Mononuclear cell (primary cell): ENCODE results near the gene NPBWR2. TPM values are rescaled to one million over a fixed set of nuclear protein-coding genes. Genes with fewer than 3 reads are reported as not detected.

Experiments
- H3K27me3 ChIP-seq: 2 replicates; pipeline ENCODE4 v1.6.0; 2011; ENCODE audit warnings: low read length, control low read depth; ENCODE audit not compliant: insufficient read depth
- H3K4me1 ChIP-seq: 2 replicates; pipeline ENCODE4 v1.5.1; 2011; ENCODE audit warnings: mild to moderate bottlenecking, low read length, control low read depth; ENCODE audit not compliant: insufficient read depth
- H3K4me3 ChIP-seq: 2 replicates; pipeline ENCODE4 v1.5.1; 2011; ENCODE audit warnings: mild to moderate bottlenecking, low read length, moderate library complexity
- H3K9me3 ChIP-seq: 2 replicates; pipeline ENCODE4 v1.5.1; 2011; ENCODE audit warnings: low read depth, mild to moderate bottlenecking, control low read depth, low read length
- total RNA-seq: library from RNA; depleted of rRNA; stranded (reverse); fragments of >200 nt; gene quantifications from one replicate; pipeline ENCODE4 v1.2.3, GENCODE V29; 2012

The NPBWR2 gene
- total RNA-seq, 1 donor = not detected

DNA sequence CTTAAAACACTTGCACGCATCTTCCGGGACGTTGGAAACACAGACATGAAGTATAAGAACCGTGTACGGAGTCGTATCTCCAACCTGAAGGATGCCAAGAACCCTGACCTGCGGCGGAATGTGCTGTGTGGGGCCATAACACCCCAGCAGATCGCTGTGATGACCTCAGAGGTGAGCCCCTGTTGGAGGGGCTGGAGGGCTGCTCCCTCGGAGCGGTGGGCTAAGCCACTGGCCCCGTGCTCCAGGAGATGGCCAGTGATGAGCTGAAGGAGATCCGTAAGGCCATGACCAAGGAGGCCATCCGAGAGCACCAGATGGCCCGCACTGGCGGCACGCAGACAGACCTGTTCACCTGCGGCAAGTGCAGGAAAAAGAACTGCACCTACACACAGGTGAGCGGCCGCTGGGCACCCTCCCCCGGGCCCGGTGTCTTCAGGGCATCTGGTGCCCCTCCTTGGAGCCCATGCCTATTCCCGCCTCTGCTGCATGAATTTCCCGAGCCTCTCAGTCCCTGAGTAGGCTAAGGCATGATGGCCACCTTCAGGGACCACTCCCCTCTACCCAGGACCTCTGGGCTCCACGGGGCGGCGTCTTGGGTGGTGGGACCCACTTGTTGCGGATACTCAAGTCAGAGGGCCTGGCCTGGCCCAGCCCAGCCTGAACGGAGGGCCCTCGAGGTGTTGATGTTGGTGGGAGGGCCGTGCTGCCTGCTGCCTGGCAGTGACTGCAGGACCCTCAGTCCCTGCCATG lies 36.9 kb downstream of the NPBWR2 start:
- peaks cover 39% of the 10 kb centered on the region for H3K4me1 ChIP-seq
- H3K27me3 ChIP-seq = no peaks in the 10 kb centered on the region

DNA sequence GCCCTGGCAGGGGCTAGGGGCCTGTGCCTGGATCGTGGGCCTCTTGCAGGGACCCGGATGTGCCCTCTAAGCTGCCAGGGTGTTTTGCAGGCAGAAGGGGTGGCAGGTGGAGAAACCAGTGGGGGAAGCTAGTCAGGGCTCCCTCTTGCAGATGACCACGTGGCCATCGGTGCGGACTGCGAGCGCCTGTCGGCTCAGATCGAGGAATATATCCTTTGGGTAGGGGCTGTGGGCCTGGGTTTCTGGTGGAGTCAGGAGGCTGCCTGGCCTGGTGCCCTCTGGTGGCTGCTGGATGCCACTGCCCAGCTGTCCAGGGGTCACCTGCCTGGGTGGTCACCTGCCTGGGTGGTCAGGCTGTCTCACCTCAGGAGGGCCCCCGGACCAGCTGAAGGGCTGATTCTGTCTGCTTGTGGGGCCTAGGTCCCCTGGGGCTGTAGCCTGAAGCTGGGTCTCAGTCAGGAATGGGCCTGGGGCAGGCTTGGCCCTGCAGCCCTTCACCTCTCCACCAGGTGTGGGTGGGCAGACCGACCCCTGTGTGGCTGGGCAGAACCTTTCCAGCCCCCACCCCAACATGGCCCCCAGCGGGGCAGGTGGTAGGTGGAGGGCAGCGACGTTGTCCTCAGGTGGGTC lies 37.6 kb downstream of the NPBWR2 start:
- Histone ChIP-seq H3K9me3 (no peaks in the 10 kb centered on the region), H3K27me3 (no peaks in the 10 kb centered on the region), H3K4me3 (no peak overlapping the region), H3K4me1 (peaks cover 39% of the 10 kb centered on the region)

More for the DNA sequence above, 36.9 kb downstream of the NPBWR2 start:
- no peaks in the 10 kb centered on the region for H3K9me3 ChIP-seq
- no peak overlapping the region for H3K4me3 ChIP-seq

DNA sequence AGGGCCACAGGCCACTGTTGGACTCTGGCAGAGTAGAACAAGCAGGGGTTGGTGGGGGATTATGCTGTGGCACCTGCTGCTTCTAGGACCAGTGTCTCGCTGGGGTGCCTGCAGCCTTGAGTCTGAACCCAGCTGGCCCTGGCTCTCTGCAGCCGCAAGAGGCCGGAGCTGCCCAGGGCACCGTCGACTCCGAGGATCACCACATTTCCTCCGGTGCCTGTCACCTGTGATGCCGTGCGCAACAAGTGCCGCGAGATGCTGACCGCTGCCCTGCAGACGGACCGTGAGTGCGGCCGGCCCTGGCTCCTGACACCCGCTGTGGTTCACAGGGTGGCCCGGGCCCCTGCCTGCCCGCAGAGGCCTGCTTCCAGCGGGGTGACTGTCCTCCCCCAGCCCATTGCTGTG lies 38.2 kb downstream of the NPBWR2 start:
- Histone ChIP-seq H3K9me3 (no peaks in the 10 kb centered on the region), H3K4me3 (no peak overlapping the region), H3K4me1 (peaks cover 44% of the 10 kb centered on the region), H3K27me3 (no peaks in the 10 kb centered on the region)

DNA sequence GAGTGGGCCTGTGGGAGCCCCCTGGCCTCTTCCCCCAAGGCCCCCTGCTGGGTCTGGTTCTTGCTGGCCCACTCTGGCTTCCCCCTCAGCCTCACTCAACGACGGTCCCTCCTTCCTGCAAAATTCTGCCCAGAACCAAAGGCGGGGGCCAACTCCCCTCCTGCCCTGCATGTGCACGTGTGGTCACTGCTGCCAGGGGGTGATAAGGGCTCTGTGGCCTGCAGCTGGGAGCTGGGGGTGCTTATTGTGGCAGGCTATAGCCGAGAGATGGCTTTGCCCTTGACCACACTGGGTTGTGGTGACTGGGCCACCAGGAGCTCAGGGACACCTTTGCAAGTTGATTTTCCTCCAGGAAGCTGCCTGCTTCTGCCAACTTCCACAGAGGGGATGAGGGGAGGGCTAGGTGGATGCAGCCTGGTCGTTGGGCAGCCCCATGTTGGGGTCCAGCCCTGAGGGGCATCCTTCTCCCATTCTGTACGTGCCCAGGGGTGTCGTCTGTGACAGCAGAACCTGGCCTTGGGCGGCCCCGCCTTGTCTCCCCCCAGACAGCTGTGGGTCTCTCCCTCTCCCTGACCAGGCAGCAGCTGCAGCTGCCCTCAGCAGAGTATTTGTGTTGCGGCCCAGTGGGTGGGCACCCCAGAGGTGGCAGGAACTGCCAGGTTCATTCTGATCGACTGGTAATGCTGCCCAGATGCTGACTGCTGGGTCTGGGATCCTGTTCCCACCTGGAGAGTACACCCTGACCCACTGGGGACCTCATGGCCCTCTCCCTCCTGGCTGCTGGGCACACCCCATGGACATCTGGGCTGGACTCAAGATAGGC lies 38.8 kb downstream of the NPBWR2 start:
- peaks cover 50% of the 10 kb centered on the region for H3K4me1 ChIP-seq
- H3K27me3 ChIP-seq = no peaks in the 10 kb centered on the region
- no peak overlapping the region for H3K4me3 ChIP-seq
- H3K9me3 ChIP-seq = no peaks in the 10 kb centered on the region

DNA sequence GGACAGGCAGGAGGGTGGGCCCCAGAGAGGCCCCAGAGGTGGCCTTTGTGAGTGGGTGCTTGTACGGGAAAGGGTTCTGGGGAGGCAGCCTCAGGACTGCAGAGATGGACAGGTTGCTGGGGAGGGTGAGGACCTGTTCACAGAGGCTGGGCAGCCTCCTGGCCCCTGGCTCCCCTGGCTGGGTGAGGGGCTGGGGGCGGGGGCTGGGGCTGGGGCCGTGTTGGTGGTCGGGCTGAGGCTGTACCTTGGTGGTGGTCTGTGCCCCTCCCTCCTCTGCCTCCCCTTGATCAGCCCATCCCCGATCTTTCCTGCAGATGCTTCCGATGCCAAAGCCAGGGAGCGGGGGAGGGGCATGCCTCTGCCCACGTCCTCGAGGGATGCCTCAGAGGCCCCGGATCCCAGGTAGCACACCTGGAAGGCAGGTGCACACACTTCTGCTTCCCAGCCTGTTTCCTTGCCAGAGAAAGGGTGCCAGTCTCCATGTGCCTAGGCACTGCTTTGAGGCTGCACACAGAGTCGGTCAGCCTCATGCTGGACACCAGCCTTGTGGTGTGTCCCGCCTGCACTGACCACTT lies 39.5 kb downstream of the NPBWR2 start:
- H3K4me1 ChIP-seq = peaks cover 54% of the 10 kb centered on the region
- H3K4me3 ChIP-seq = no peak overlapping the region
- H3K9me3 ChIP-seq = no peaks in the 10 kb centered on the region
- no peaks in the 10 kb centered on the region for H3K27me3 ChIP-seq

DNA sequence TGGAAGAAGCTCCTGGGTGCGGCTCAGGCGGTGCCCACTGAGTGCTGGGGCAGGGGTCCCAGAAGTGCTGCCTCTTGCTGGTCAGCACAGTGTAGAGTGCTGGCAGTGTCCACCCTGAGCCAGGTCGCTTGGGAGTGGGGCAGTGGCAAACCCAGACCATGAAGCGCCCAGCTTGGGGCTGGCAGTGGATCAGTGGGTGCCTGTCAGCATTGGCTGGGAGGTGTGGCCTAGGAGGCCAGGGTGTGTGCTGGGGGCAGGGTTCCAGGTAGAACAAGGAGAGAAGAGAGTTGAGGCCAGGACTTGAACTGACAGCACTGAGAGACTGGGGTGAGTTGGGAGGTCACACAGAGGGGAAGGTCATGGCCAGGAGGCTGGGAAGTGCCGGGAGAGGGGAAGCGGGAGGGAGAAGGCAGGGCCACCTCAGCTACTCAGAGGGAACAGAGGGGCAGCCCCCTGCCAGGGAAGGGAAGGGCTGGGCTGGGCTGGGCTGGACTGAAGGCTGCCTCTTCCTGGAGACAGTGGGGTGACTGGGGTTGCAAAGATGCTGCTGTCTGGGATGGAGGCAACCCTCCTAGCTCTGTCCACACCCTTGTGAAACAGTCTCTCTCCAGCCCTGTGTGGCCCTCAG lies 40.2 kb downstream of the NPBWR2 start:
- Histone ChIP-seq H3K4me1 (peaks cover 61% of the 10 kb centered on the region), H3K27me3 (no peaks in the 10 kb centered on the region)

DNA sequence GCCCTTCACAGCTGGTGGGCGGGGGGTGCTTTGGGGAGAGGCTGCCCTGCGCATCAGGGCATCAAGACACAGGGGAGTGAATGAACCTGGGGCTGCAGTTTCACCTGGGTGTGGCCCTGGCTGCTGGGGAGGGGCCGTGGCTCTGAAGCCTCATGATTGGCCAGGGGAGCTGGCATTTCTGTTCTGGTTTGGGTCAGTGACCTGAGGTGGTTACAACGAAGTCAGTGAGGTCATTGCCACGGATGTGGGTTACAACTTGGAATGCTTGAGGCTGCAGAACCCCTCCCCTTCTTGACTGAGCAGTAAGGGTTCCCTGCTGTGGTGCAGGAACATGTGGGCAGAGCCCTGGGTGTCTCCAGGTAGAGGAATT lies 41.4 kb downstream of the NPBWR2 start:
- Histone ChIP-seq H3K27me3 (no peaks in the 10 kb centered on the region), H3K4me1 (peaks cover 62% of the 10 kb centered on the region), H3K4me3 (no peak overlapping the region), H3K9me3 (no peaks in the 10 kb centered on the region)

More for the DNA sequence above, 40.2 kb downstream of the NPBWR2 start:
- Histone ChIP-seq H3K4me3 (no peak overlapping the region), H3K9me3 (no peaks in the 10 kb centered on the region)

DNA sequence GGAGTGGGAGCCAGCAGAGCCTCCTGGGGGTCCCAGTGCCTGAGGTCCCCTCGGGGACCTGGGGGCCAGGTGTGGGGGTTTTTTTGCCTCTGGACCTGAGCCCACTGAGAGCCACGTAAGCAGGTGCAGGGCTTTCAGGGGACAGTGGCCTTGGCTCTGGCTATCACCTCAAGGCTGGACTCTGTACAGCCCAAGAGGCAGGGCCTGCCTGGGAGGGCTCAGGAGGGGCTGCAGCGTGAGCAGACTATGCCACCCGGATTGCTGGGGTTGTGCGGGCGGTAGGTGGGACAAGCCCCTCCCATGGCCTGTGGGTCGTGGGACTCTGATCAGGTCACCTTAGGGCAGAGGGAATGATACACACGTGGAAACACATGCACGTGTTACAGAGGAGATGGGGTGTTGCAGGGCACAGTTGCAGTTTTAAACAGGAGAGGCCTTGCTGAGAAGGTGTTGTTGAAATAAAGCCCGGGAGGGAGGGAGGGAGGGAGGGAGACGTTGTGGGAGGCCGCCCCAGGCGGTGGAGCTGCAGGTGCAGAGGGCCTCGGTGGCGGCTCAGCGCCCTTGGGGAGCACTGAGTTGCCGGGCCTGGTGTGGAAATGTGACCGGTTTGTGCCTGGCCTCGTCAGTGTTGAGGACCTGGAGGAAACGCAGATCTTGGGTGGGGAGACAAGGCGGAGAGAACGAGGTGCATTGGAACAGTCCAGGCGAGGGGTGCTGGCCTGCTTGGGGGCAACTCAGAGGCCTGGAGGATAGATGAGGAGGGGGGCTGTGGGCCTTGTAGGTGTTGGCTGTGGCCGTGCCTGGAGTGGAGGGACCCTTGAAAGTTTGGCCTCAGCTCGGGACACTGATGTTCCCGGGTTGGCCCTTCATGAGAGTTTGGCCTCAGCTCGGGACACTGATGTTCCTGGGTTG lies 42.0 kb downstream of the NPBWR2 start:
- Histone ChIP-seq H3K27me3 (no peaks in the 10 kb centered on the region), H3K4me3 (no peak overlapping the region), H3K4me1 (peaks cover 62% of the 10 kb centered on the region), H3K9me3 (no peaks in the 10 kb centered on the region)

DNA sequence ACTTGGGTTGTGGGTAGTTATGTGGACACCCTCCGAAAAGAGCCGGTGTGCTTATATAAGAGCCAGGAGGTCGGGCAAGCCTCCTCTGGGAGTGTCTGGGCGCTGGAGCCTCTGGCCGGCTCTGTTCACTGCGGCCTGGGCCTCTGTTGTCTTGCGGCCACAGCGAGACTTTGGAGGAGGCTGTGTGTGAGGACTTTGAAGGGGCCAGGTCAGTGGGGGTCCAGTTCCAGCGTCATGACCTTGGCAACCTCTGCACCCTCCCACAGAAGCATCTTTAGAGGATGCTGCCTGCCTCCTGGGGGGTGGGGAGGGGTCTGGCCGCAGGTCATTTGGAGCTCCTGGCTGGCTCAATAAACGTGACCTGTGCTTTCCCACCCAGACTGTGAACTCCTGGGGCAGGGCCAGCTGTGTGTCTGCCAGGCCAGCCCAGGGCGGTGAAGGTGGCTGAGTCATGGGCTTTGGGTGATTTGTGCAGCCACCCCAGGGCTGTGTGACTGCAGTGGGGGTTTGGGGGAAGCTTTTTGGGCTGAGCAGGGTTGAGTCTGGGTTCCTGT lies 43.1 kb downstream of the NPBWR2 start:
- Histone ChIP-seq H3K4me3 (no peak overlapping the region), H3K27me3 (no peaks in the 10 kb centered on the region), H3K9me3 (no peaks in the 10 kb centered on the region), H3K4me1 (peaks cover 53% of the 10 kb centered on the region)

DNA sequence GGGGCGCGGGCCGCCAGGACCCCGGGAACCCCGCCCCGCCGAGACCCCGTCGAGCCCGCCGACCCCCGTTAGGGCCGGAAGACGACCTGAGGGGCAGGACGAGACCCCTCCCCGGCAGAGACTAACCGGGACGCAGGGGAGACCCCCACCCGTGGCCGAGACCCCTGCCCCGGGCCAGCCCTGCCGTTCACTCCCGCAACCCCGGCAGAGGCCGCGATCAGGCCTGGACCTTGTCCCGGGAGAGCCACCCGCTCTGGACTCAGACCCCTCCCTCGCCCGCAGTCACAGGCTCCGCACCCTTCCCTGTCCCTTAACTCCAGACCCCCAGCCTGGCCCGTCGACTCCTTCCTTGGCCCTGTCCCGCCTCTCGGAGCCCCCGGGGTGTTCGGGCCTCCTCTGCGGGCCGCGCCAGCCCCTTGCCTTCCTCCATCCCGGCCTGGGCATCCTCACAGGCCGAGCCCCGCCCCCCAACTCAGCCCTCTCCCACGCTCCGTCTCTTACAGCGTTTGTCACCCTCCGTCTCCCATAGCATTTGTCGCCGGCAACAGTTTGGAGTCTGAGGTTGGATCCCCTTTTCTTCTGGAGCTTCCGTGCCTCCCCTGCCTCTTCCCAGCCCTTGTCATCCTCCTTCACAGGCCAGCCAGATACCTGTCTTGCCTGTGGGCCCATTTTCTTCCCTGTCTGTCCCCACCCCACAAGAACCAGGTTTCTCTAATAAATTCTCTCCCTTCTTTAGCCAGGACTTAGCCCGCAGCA lies 43.8 kb downstream of the NPBWR2 start:
- peak overlapping the region; percentile 63 for H3K4me3 ChIP-seq
- no peaks in the 10 kb centered on the region for H3K27me3 ChIP-seq
- peaks cover 51% of the 10 kb centered on the region for H3K4me1 ChIP-seq
- no peaks in the 10 kb centered on the region for H3K9me3 ChIP-seq

DNA sequence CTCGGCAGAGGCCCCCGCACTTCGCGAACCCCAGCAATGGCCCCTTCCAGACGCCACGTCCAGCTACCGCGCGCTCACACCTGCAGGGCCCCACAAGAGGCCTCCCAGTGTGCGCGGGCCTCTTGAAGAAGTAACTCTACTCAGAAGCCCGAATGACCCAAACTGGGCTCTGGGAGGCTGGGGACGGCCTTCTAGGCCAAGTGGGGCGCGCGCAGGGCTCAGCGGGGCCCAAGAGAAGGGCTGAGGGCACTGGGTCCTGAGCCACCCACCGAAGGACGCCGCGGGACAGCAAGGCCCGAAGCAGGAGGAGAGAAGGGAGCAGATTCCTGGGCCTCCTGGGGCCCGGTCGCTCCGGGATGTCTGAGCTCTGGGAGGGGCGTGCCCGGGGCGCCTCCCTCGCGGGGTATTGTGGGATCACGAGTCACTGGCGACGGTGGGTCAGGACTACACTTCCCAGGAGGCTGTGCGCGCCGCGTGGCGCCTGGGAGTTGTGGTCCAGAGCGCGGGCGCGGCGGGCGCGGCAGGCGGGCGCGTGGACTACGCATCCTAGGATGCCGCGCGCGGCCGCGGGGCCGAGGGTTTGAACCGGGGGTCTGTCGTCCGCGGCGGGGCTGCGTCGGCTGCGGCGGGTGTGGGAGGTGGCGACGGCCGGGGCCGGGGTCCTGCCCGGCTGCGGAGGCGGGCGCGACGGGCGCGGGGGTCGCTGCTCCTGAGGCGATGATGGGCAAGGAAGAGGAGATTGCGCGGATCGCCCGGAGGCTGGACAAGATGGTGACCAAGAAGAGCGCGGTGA lies 44.6 kb downstream of the NPBWR2 start, which contains the start of gene TCEA2:
TSS of gene TCEA2 (plus strand) at position 603 of the 793 bp plus-strand sequence. CDS start at position 718, 115 bp downstream.
- H3K9me3 ChIP-seq = no peaks in the 10 kb centered on the region
- H3K4me1 ChIP-seq = peaks cover 53% of the 10 kb centered on the region
- no peaks in the 10 kb centered on the region for H3K27me3 ChIP-seq
- H3K4me3 ChIP-seq = peak within 1 kb of the TSS; percentile 63

DNA sequence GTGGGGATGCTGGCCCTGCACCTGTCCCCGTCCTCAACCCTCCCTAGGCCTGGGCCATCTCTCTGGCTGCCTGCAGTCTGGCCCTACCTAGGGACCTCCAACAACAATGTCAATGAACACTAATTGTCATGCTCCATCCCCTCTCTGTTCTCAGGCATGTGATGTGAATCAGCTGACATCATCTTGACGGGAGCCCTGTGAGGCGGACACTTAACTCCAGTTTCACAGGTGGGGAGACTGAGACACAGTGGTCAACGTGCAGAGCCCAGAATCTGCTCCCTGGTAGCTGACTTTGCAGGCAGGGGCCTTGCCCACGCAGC lies 45.1 kb downstream of the NPBWR2 start:
- no peak overlapping the region for H3K4me3 ChIP-seq
- H3K9me3 ChIP-seq = no peaks in the 10 kb centered on the region
- H3K27me3 ChIP-seq = no peaks in the 10 kb centered on the region
- H3K4me1 ChIP-seq = peaks cover 55% of the 10 kb centered on the region
